ENCODE measurements around the gene CGNL1. TPM values are rescaled to one million over a fixed set of nuclear protein-coding genes. Genes with fewer than 3 reads are reported as not detected.

CGNL1 gene
- total and polyA plus RNA-seq, 10 of the 15 experiments (the other 5 are each of a cell fraction or from before 2014, with no cell fraction given) = under 0.01 to 0.27 (median 0.04) TPM; not detected in 3

GRCh38 chr15:57423599-57424140 lies 47.4 kb downstream of the CGNL1 start:
- Histone ChIP-seq H3K9me3 (replicated peaks; ENCODE audit: control insufficient read depth, insufficient read depth, low read length) (no peaks in the 10 kb centered on the region), H3K4me2 (ENCODE audit: control insufficient read depth, insufficient read depth) (no peak overlapping the region), H3K9ac (ENCODE audit: control insufficient read depth, insufficient read depth, low read length) (no peak overlapping the region), H4K20me1 (ENCODE audit: control insufficient read depth, insufficient read depth) (no peaks in the 10 kb centered on the region), H3K27me3 (replicated peaks in 1 of 2; ENCODE audit: control insufficient read depth in 2 of 2, insufficient read depth in 2 of 2, low read length in 1 of 2) (no peaks in the 10 kb centered on the region), H2AFZ (ENCODE audit: control insufficient read depth, low read depth, low read length) (no peak overlapping the region), H3K4me3 (no peak overlapping the region), H3K36me3 (ENCODE audit: control insufficient read depth in 2 of 2, insufficient read depth in 2 of 2, low read length in 1 of 2) (no peaks in the 10 kb centered on the region), H3K79me2 (ENCODE audit: control insufficient read depth, insufficient read depth, low read length) (no peaks in the 10 kb centered on the region), H3K4me1 (ENCODE audit: control insufficient read depth, insufficient read depth, low read length) (no peaks in the 10 kb centered on the region), H3K27ac (ENCODE audit: control insufficient read depth, insufficient read depth) (no peak overlapping the region)
- no TSS peak for BruUV-seq (replicated peaks)
- in situ Hi-C loops (cut with MboI) (no loop called here), intact Hi-C loops (cut with micrococcal nuclease; ENCODE audit: unreplicated experiment) (no loop called here)
- no peak for FAIRE-seq
- ChIA-PET SMC1A (ENCODE audit: uncharacterized antibody, unreplicated experiment) (interaction anchor here (2.0 kb wide), 1 partner anchor 11 kb away, joined by 6 read pairs; no protein-coding TSS in a partner anchor), CTCF (interaction anchor here (0.6 to 1.3 kb wide), 3 partner anchors 104 to 203 kb away, joined by 3 to 4 read pairs (median 4); no protein-coding TSS in a partner anchor), RAD21 (ENCODE audit: unreplicated experiment) (no interaction called here), POLR2A (no interaction called here)
- no peak for ATAC-seq
- no peak for DNase-seq (ENCODE audit: low read depth, low spot score)
- 51% methylated on average over 15 of the region's 15 CpGs for WGBS (ENCODE audit: insufficient coverage, insufficient replicate concordance, low lambda C conversion rate, missing lambda C conversion rate)
- TF ChIP-seq SUPT20H (IDR thresholded peaks at IDR 0.05; ENCODE audit: borderline replicate concordance, control insufficient read depth, low read depth, low read length) (no peak), RELA (IDR thresholded peaks at IDR 0.05; ENCODE audit: borderline replicate concordance, partially characterized antibody) (no peak), IRF5 (IDR thresholded peaks at IDR 0.05; ENCODE audit: borderline replicate concordance) (no peak), HDAC6 (IDR thresholded peaks at IDR 0.05; ENCODE audit: unreplicated experiment) (no peak), NRF1 (conservative IDR thresholded peaks at IDR 0.05; ENCODE audit: low read depth, low read length) (no peak), MXI1 (IDR thresholded peaks at IDR 0.05; ENCODE audit: low read depth, low read length) (no peak), ASH2L (IDR thresholded peaks at IDR 0.05; ENCODE audit: borderline replicate concordance, low read depth) (no peak), NR2F1 (conservative IDR thresholded peaks at IDR 0.05) (no peak), KAT2A (conservative IDR thresholded peaks at IDR 0.05; ENCODE audit: control insufficient read depth, low read depth, low read length) (no peak), STAT1 (conservative IDR thresholded peaks at IDR 0.05) (no peak), SMAD5 (IDR thresholded peaks at IDR 0.05; ENCODE audit: low read depth) (no peak), ZNF592 (IDR thresholded peaks at IDR 0.05) (no peak), BCLAF1 (IDR thresholded peaks at IDR 0.05) (no peak), MLLT1 (IDR thresholded peaks at IDR 0.05) (no peak)

Measured in GM12878 (cell line).